K562 (cell line): ENCODE data around the gene SDS. TPM values are rescaled to one million over a fixed set of nuclear protein-coding genes. Genes with fewer than 3 reads are reported as not detected.

Source experiments
- ATAC-seq: fragments of 200-7000 bp; cut with Tn5 transposase; 3 replicates; pipeline ENCODE4 v1.9.1; 2020; ENCODE audit warnings: moderate library complexity
- BruUV-seq: library from RNA; stranded (reverse); fragments of 400-500 nt; replicated peaks from 2 replicates; lab custom pipeline; 2021; lab: Mats Ljungman, UMichigan
- CTCF ChIA-PET: fragments of 300-600 bp; formaldehyde crosslinking; extraction: SDS; loops from one replicate; lab custom pipeline; 2021; ENCODE audit warnings: low intra/inter-chr PET ratio; lab: Yijun Ruan, JAX
- POLR2A ChIA-PET: fragments of 300-600, 350-650 bp; sonication (Branson Sonifier 250); formaldehyde crosslinking; extraction: SDS; loops from one replicate; lab custom pipeline; 2021; ENCODE audit warnings: antibody characterized with exemption, inconsistent platforms; lab: Yijun Ruan, JAX
- DNase-seq, 4 experiments: peaks; one replicate each; pipeline versions ENCODE4 v3.0.0 to v3.0.0-alpha.2; 2011 to 2018; ENCODE audit warnings: low spot score in 3 of 4, mixed read lengths in 3 of 4; ENCODE audit errors: extremely low read depth in 1 of 4
- FAIRE-seq: peaks from 2 replicates; lab custom pipeline; 2011; peaks lifted over from hg19 to GRCh38; lab: Jason Lieb, UNC
- H2AFZ ChIP-seq: 2 replicates; pipeline ENCODE4 v1.6.0; 2011; ENCODE audit warnings: low read depth, low read length, control low read depth, inconsistent platforms
- H3K27ac ChIP-seq: fragments of 200-600 bp; 3 replicates; pipeline ENCODE4 v1.8.0; 2011; ENCODE audit warnings: low read depth, mild to moderate bottlenecking, control low read depth, inconsistent platforms, low read length, moderate library complexity, mixed read lengths; ENCODE audit errors: extremely low read depth
- H3K27me3 ChIP-seq, 2 experiments: fragments of 300-600 bp in 1 of 2; 2 replicates in 1 of 2; 3 replicates in 1 of 2; pipeline versions ENCODE4 v1.6.0 to v1.8.0; 2011; ENCODE audit warnings: inconsistent platforms in 2 of 2, low read length in 2 of 2, mild to moderate bottlenecking in 1 of 2, mixed read lengths in 1 of 2, moderate library complexity in 1 of 2; ENCODE audit not compliant: control insufficient read depth in 2 of 2, insufficient read depth in 2 of 2
- H3K36me3 ChIP-seq: fragments of 300-600 bp; 3 replicates; pipeline ENCODE4 v1.8.0; 2011; ENCODE audit warnings: mild to moderate bottlenecking, low read length, inconsistent platforms; ENCODE audit not compliant: control insufficient read depth, insufficient read depth
- H3K4me1 ChIP-seq, 2 experiments: fragments of 200-600 bp in 1 of 2; replicated peaks in 1 of 2; 2 replicates in 1 of 2; 3 replicates in 1 of 2; pipeline versions ENCODE4 v1.5.1 to v1.8.0; 2011; ENCODE audit warnings: inconsistent platforms in 2 of 2, low read length in 2 of 2, mild to moderate bottlenecking in 1 of 2, mixed read lengths in 1 of 2, moderate library complexity in 1 of 2; ENCODE audit not compliant: control insufficient read depth in 2 of 2, insufficient read depth in 2 of 2
- H3K4me2 ChIP-seq: 2 replicates; pipeline ENCODE4 v1.6.1; 2011; ENCODE audit warnings: low read length, control low read depth, inconsistent platforms, mixed read lengths; ENCODE audit not compliant: insufficient read depth
- H3K4me3 ChIP-seq: fragments of 200-600 bp; sonication (generic), shearing (Covaris generic); 2 replicates; pipeline ENCODE4 v1.5.1; 2016; ENCODE audit warnings: control low read depth, inconsistent platforms
- H3K79me2 ChIP-seq: fragments of 200-600 bp; 3 replicates; pipeline ENCODE4 v1.8.0; 2011; ENCODE audit warnings: low read length, inconsistent platforms; ENCODE audit not compliant: control insufficient read depth, insufficient read depth
- H3K9ac ChIP-seq, 2 experiments: 2 replicates each; pipeline versions ENCODE4 v1.6.0 to v1.6.1; 2011; ENCODE audit warnings: low read depth in 2 of 2, low read length in 2 of 2, control low read depth in 1 of 2, inconsistent platforms in 1 of 2, mild to moderate bottlenecking in 1 of 2, mixed read lengths in 1 of 2; ENCODE audit not compliant: insufficient read depth in 1 of 2
- H3K9me1 ChIP-seq: one replicate; pipeline ENCODE4 v1.6.0; 2011; ENCODE audit warnings: inconsistent platforms, mild to moderate bottlenecking, low read length, moderate library complexity; ENCODE audit not compliant: control insufficient read depth, insufficient read depth
- H3K9me3 ChIP-seq: replicated peaks from 2 replicates; pipeline ENCODE4 v1.5.1; 2011; ENCODE audit warnings: low read depth, low read length, inconsistent platforms; ENCODE audit not compliant: control insufficient read depth, insufficient read depth
- H4K20me1 ChIP-seq: replicated peaks from 2 replicates; pipeline ENCODE4 v1.6.1; 2011; ENCODE audit warnings: low read length, inconsistent platforms, mixed read lengths; ENCODE audit not compliant: control insufficient read depth, insufficient read depth
- BCOR ChIP-seq: fragments of 450-650 bp; IDR thresholded peaks from 2 replicates; pipeline ENCODE4 v1.6.1; 2016
- CTBP1 ChIP-seq: fragments of 450-650 bp; IDR thresholded peaks from 2 replicates; pipeline ENCODE4 v1.6.1; 2016; ENCODE audit warnings: borderline replicate concordance
- HNRNPK ChIP-seq: fragments of 200-400 bp; formaldehyde crosslinking; IDR thresholded peaks from one replicate; pipeline ENCODE4 v1.6.1; 2018; ENCODE audit warnings: mild to moderate bottlenecking, low read depth, low read length; ENCODE audit not compliant: poor library complexity, severe bottlenecking
- NEUROD1 ChIP-seq: fragments of 150-350 bp; IDR thresholded peaks from 2 replicates; pipeline ENCODE4 v1.6.1; 2014; ENCODE audit warnings: borderline replicate concordance, low read length, low read depth; ENCODE audit not compliant: partially characterized antibody
- RBM25 ChIP-seq: fragments of 200-400 bp; formaldehyde crosslinking; IDR thresholded peaks from 2 replicates; pipeline ENCODE4 v1.6.1; 2018; ENCODE audit warnings: low read length, low read depth, moderate library complexity; ENCODE audit not compliant: severe bottlenecking
- RFX1 ChIP-seq: fragments of 450-650 bp; IDR thresholded peaks from 2 replicates; pipeline ENCODE4 v1.6.1; 2016; ENCODE audit warnings: mild to moderate bottlenecking, moderate library complexity
- SP2 ChIP-seq: IDR thresholded peaks from 2 replicates; pipeline ENCODE4 v1.6.1; 2011; ENCODE audit warnings: mild to moderate bottlenecking, low read depth, low read length, moderate library complexity; ENCODE audit not compliant: poor library complexity, severe bottlenecking; ENCODE audit errors: extremely low read depth
- SRSF7 ChIP-seq: fragments of 200-400 bp; formaldehyde crosslinking; optimal IDR thresholded peaks from 2 replicates; pipeline ENCODE3; 2017; ENCODE audit warnings: mild to moderate bottlenecking, low read depth, low read length
- TOE1 ChIP-seq, 2 experiments: fragments of 450-650 bp in 1 of 2; sonication (generic) in 1 of 2; formaldehyde crosslinking in 1 of 2; IDR thresholded peaks; 2 replicates each; pipeline versions ENCODE4 v1.7.1 to v1.8.0; 2016 to 2022; ENCODE audit warnings: borderline replicate concordance in 2 of 2, mild to moderate bottlenecking in 2 of 2, antibody characterized with exemption in 1 of 2, inconsistent platforms in 1 of 2, low read depth in 1 of 2, missing genetic modification reagents in 1 of 2, moderate library complexity in 1 of 2
- ZBTB17 ChIP-seq: fragments of 450-650 bp; formaldehyde crosslinking; IDR thresholded peaks from 2 replicates; pipeline ENCODE4 v1.4.0; 2020; ENCODE audit warnings: mild to moderate bottlenecking
- ZNF282 ChIP-seq: sonication (generic); formaldehyde crosslinking; IDR thresholded peaks from 2 replicates; pipeline ENCODE4 v1.8.1; 2023; ENCODE audit warnings: missing genetic modification reagents
- ZNF408 ChIP-seq: fragments of 250-450 bp; sonication (Bioruptor Pico); IDR thresholded peaks from 2 replicates; pipeline ENCODE4 v1.4.0; 2020; ENCODE audit warnings: low read depth, mild to moderate bottlenecking, moderate library complexity
- WGBS: fragments of 100-300 bp; shearing (Covaris generic); methylation state at CpG from one replicate; pipeline ENCODE4 v1.1.6; 2016; ENCODE audit warnings: low coverage, mixed read lengths; ENCODE audit not compliant: insufficient coverage; ENCODE audit errors: missing lambda C conversion rate; 5-methylcytosine and 5-hydroxymethylcytosine counted together
- in situ Hi-C: fragments of 300-500 bp; cut with MboI; formaldehyde crosslinking; loops from 4 replicates; pipeline ENCODE4 v1.15.0; 2018; ENCODE audit warnings: inconsistent platforms, mixed read lengths
- intact Hi-C: fragments of 100-400 bp; cut with micrococcal nuclease; formaldehyde crosslinking; loops from 2 replicates; pipeline ENCODE4 v1.14.2; 2022
- polyA plus RNA-seq, 8 experiments: library from polyadenylated mRNA; depleted of rRNA in 4 of 8; stranded (reverse) in 5 of 8; unstranded in 3 of 8; fragments of >200 nt; fragmentation: Nextera tagmentation in 2 of 8; fragmentation: Illumina TruSeq in 1 of 8; extraction: Ambion mirVana in 2 of 8; extraction: Trizol in 1 of 8; gene quantifications; 2 replicates each; pipeline versions ENCODE4 v1.2.1 to v1.2.3, GENCODE V29; 2011 to 2014; ENCODE audit warnings: inconsistent platforms in 1 of 8, missing spikeins in 1 of 8
- total RNA-seq, 7 experiments: library from RNA; depleted of rRNA in 6 of 7; stranded (reverse); fragments of >200 nt in 6 of 7; fragmentation: Illumina TruSeq in 2 of 7; extraction: Trizol in 2 of 7; gene quantifications; 2 replicates each; pipeline versions ENCODE4 v1.2.1 to v1.2.3, GENCODE V29; 2011 to 2021; ENCODE audit warnings: low replicate concordance in 1 of 7
- TF ChIP-seq, protein P1 (sequence below): sonication (generic); formaldehyde crosslinking; IDR thresholded peaks from 2 replicates; pipeline ENCODE4 v1.5.0; 2020; ENCODE audit warnings: missing genetic modification reagents
- TF ChIP-seq, protein P2 (sequence below): fragments of 450-650 bp; formaldehyde crosslinking; IDR thresholded peaks from 2 replicates; pipeline ENCODE4 v1.4.0; 2020; ENCODE audit warnings: mild to moderate bottlenecking, moderate library complexity
- TF ChIP-seq, protein P3 (sequence below): fragments of 200-800 bp; sonication (Bioruptor generic); IDR thresholded peaks from 2 replicates; pipeline ENCODE4 v1.6.1; 2017; ENCODE audit warnings: missing genetic modification characterization, missing compliant biosample characterization

The SDS gene
- total and polyA plus RNA-seq, 9 of the 15 experiments (the other 6 are each of a cell fraction or from before 2014, with no cell fraction given), result 0.07 to 1.1 (median 0.12) TPM; not detected in 1

DNA sequence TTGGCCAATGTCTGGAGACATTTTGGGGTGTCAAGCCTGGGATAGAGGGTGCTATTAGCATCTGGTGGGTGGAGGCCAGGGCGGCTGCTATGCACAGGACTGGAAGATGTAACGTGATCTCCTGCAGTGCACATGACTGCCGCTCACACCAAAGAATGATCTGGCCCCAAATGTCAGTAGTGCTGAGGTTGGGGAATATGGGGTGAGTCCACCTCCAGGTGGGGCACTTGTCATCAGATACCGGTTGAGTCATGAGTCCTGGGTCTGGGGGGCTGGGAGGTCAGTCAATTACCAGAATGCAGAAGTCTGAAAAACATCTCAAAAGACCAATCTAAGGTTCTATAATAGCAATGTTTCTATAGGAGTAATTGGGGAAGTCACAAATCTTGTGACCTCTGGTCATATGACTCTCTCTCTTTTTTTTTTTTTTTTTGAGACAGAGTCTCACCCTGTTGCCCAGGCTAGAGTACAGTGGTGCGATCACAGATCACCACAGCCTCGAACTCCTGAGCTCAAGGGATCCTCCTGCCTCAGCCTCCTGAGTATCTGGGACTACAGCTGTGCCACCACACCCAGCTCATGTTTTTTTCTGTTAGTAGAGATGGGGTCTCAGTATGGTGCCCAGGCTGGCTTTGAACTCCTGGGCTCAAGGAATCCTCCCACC, 12.5 kb upstream of the SDS start (continued):
- TF ChIP-seq NEUROD1, result no peak
- TF ChIP-seq, all 486 proteins: peak for 79

DNA sequence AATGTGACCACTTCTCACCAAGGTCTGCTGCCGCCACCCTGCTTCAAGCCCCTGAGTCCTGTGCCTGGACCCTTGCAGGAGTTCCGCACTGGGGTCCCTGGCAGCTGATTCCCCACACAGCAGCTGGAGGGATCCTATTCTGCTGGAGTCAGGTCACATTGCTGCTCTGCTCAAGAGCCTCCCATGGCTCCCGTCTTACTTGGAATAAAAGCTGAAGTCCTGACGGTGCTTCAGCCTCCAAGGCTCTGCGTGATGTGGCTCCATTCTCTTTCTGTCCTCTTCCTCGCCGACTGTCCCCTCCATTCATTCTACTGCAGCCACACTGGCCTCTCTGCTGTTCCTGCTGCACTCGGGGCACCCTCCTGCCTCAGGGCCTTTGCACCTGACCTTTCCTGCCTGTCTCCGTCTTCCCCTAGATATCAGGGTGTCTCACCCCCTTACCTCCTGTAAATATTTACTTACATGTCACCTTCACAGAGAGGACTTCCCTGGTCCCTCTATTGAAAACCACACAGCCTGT, 10.9 kb upstream of the SDS start:
- no peaks in the 10 kb centered on the region for H3K9me1 ChIP-seq
- no peaks in the 10 kb centered on the region for H4K20me1 ChIP-seq
- no peak overlapping the region for H3K4me2 ChIP-seq
- H3K36me3 ChIP-seq, result no peaks in the 10 kb centered on the region
- intact Hi-C loops, result no loop called here
- ChIA-PET CTCF (no interaction called here), POLR2A (interaction anchor here (0.6 to 1.1 kb wide), 5 partner anchors 11 to 211 kb away, joined by 3 to 5 read pairs (median 4); no protein-coding TSS in a partner anchor)
- H3K27ac ChIP-seq, result no peak overlapping the region
- in situ Hi-C loops, result loop anchor here (25.0 kb wide), 1 partner anchor 227 kb away; the partner anchor contains the start of genes DDX54 and RITA1
- peaks cover 11 to 17% of the 10 kb centered on the region in 2 experiments for H3K4me1 ChIP-seq
- H3K4me3 ChIP-seq, result no peak overlapping the region
- H2AFZ ChIP-seq, result no peak overlapping the region
- 74% methylated on average over 9 of the region's 9 CpGs for WGBS
- no peak overlapping the region for H3K9ac ChIP-seq
- no peaks in the 10 kb centered on the region for H3K9me3 ChIP-seq
- no peak for ATAC-seq
- no TSS peak for BruUV-seq
- no peaks in the 10 kb centered on the region for H3K79me2 ChIP-seq
- no peaks in the 10 kb centered on the region for H3K27me3 ChIP-seq
- no peak for DNase-seq
- no peak for FAIRE-seq
- TF ChIP-seq RBM25 (peak; percentile 79), TOE1 (IDR thresholded peaks at IDR 0.05; ENCODE audit: borderline replicate concordance) (no peak), TOE1 (CRISPR knock-in tag; IDR thresholded peaks at IDR 0.05; ENCODE audit: borderline replicate concordance, low read depth) (no peak), RFX1 (no peak), ZNF408 (no peak), SP2 (no peak), CTBP1 (no peak), HNRNPK (no peak), SRSF7 (no peak), BCOR (peak; percentile 76; the same call in 1 of the 2 replicates), ZNF282 (CRISPR knock-in tag) (no peak), ZBTB17 (CRISPR knock-in tag) (no peak)
- TF ChIP-seq, protein P1, sequence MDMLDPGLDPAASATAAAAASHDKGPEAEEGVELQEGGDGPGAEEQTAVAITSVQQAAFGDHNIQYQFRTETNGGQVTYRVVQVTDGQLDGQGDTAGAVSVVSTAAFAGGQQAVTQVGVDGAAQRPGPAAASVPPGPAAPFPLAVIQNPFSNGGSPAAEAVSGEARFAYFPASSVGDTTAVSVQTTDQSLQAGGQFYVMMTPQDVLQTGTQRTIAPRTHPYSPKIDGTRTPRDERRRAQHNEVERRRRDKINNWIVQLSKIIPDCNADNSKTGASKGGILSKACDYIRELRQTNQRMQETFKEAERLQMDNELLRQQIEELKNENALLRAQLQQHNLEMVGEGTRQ (CRISPR knock-in tag), result no peak
- TF ChIP-seq, protein P2, sequence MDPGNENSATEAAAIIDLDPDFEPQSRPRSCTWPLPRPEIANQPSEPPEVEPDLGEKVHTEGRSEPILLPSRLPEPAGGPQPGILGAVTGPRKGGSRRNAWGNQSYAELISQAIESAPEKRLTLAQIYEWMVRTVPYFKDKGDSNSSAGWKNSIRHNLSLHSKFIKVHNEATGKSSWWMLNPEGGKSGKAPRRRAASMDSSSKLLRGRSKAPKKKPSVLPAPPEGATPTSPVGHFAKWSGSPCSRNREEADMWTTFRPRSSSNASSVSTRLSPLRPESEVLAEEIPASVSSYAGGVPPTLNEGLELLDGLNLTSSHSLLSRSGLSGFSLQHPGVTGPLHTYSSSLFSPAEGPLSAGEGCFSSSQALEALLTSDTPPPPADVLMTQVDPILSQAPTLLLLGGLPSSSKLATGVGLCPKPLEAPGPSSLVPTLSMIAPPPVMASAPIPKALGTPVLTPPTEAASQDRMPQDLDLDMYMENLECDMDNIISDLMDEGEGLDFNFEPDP (CRISPR knock-in tag), result no peak
- TF ChIP-seq, protein P3, sequence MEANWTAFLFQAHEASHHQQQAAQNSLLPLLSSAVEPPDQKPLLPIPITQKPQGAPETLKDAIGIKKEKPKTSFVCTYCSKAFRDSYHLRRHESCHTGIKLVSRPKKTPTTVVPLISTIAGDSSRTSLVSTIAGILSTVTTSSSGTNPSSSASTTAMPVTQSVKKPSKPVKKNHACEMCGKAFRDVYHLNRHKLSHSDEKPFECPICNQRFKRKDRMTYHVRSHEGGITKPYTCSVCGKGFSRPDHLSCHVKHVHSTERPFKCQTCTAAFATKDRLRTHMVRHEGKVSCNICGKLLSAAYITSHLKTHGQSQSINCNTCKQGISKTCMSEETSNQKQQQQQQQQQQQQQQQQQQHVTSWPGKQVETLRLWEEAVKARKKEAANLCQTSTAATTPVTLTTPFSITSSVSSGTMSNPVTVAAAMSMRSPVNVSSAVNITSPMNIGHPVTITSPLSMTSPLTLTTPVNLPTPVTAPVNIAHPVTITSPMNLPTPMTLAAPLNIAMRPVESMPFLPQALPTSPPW, result no peak
